ENCODE data around the gene ABHD5.
A peak's percentile ranks its signal among the peaks of the same experiment; 100 is the strongest.

ABHD5 gene

DNA sequence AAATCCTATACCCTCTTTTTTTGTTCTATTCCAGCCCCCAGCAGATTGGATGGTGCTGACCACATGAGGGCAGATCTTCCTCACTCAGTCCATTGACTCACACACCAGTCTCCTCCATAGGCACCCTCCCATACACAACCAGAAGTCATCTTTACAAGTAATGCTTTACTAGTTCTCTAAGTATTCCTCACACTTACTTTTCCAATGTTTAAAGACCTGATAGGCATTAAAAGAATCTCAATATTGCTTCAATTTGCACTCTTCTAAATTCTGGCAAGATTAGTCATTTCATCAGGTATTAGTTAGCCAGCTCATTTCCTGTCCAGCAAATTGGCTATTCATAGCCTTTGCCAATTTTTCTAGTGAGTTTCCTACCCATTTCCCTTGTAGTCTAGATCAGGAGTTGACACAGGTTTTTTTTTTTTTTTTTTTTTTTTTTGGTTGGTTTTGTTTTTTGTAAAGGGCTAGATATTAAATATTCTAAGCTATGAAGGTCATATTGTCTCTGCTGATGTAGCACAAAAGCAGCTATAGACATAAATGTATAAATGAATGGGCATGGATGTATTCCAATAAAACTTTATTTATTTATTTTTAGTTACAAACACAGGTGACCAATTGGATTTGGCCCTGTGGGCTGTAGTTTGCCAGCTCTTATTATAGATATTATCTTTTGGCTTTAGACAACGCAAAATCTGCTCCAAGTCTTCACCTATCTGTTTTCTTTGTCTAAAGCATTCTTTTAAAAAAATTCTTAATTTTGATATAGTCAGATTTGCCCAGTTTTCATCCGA is 76.1 kb downstream of the ABHD5 start:
- DNase-seq: no peak
- TF ChIP-seq, protein P1, sequence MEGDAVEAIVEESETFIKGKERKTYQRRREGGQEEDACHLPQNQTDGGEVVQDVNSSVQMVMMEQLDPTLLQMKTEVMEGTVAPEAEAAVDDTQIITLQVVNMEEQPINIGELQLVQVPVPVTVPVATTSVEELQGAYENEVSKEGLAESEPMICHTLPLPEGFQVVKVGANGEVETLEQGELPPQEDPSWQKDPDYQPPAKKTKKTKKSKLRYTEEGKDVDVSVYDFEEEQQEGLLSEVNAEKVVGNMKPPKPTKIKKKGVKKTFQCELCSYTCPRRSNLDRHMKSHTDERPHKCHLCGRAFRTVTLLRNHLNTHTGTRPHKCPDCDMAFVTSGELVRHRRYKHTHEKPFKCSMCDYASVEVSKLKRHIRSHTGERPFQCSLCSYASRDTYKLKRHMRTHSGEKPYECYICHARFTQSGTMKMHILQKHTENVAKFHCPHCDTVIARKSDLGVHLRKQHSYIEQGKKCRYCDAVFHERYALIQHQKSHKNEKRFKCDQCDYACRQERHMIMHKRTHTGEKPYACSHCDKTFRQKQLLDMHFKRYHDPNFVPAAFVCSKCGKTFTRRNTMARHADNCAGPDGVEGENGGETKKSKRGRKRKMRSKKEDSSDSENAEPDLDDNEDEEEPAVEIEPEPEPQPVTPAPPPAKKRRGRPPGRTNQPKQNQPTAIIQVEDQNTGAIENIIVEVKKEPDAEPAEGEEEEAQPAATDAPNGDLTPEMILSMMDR (IDR thresholded peaks at IDR 0.05): no peak
- H3K36me3 Mint-ChIP-seq (ENCODE audit: low read depth): no peaks in the 10 kb centered on the region
- peaks cover 13% of the 10 kb centered on the region for H3K27me3 Mint-ChIP-seq (ENCODE audit: low read depth, poor library complexity)
- no peak overlapping the region for H3K27ac Mint-ChIP-seq
- H3K9me3 Mint-ChIP-seq: no peaks in the 10 kb centered on the region
- H3K4me3 Mint-ChIP-seq: no peak overlapping the region
- H3K4me1 Mint-ChIP-seq: peaks cover 26% of the 10 kb centered on the region

GRCh38 chr3:43768381-43768973 is 77.7 kb downstream of the ABHD5 start:
- DNase-seq: no peak
- Mint-ChIP-seq H3K27ac (no peak overlapping the region), H3K36me3 (ENCODE audit: low read depth) (no peaks in the 10 kb centered on the region), H3K4me3 (no peak overlapping the region), H3K27me3 (ENCODE audit: low read depth, poor library complexity) (peaks cover 13% of the 10 kb centered on the region), H3K4me1 (peaks cover 26% of the 10 kb centered on the region), H3K9me3 (no peaks in the 10 kb centered on the region)
- TF ChIP-seq, protein P1 (IDR thresholded peaks at IDR 0.05): no peak

GRCh38 chr3:43769097-43769884 is 78.6 kb downstream of the ABHD5 start:
- peaks cover 26% of the 10 kb centered on the region for H3K4me1 Mint-ChIP-seq
- TF ChIP-seq, protein P1 (IDR thresholded peaks at IDR 0.05): peak; percentile 94
- H3K36me3 Mint-ChIP-seq (ENCODE audit: low read depth): no peaks in the 10 kb centered on the region
- H3K9me3 Mint-ChIP-seq: no peaks in the 10 kb centered on the region
- peak; percentile 96 for DNase-seq
- peak overlapping the region; percentile 72 for H3K4me3 Mint-ChIP-seq
- H3K27me3 Mint-ChIP-seq (ENCODE audit: low read depth, poor library complexity): peaks cover 13% of the 10 kb centered on the region
- H3K27ac Mint-ChIP-seq: no peak overlapping the region

GRCh38 chr3:43769885-43770425 is 79.2 kb downstream of the ABHD5 start:
- no peaks in the 10 kb centered on the region for H3K9me3 Mint-ChIP-seq
- H3K27ac Mint-ChIP-seq: no peak overlapping the region
- TF ChIP-seq, protein P1 (IDR thresholded peaks at IDR 0.05): no peak
- H3K36me3 Mint-ChIP-seq (ENCODE audit: low read depth): no peaks in the 10 kb centered on the region
- H3K4me3 Mint-ChIP-seq: no peak overlapping the region
- no peak for DNase-seq
- H3K4me1 Mint-ChIP-seq: peaks cover 25% of the 10 kb centered on the region
- H3K27me3 Mint-ChIP-seq (ENCODE audit: low read depth, poor library complexity): peaks cover 13% of the 10 kb centered on the region

DNA sequence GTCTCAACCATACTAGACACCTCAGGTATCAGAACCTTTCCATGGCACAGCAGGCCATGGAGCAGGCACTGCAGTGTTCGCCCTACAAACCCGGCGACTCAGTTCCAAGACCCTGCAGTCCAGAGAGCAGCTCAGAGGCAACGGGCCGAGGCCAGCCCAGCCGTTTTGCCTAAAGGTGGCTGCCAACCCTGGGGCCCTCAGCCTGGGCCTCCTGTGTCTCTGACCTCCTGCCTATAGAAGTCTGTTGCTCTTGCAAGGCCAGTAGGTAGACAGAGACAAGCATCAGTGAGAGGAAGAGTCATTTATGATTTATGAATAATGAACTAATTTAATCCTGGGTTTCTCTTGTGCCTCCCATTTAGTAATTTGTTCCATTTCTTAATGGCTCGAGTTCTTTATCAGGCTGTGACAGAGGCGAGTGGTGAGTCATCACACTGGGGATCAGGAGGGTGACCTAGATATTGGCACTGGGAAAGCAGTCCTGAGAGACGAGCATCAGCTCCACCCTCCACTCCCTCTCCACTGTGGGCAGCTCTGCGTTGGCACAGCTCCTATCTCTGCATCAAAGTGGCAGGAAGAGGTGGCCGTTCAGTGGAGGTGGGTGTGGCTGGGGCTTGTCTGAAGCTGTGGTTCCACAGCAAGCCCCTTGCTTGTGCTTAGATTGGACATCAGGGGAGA is 79.8 kb downstream of the ABHD5 start:
- no peaks in the 10 kb centered on the region for H3K9me3 Mint-ChIP-seq
- peaks cover 19% of the 10 kb centered on the region for H3K4me1 Mint-ChIP-seq
- TF ChIP-seq, protein P1 (IDR thresholded peaks at IDR 0.05): no peak
- no peak overlapping the region for H3K4me3 Mint-ChIP-seq
- H3K36me3 Mint-ChIP-seq (ENCODE audit: low read depth): no peaks in the 10 kb centered on the region
- H3K27me3 Mint-ChIP-seq (ENCODE audit: low read depth, poor library complexity): peaks cover 13% of the 10 kb centered on the region
- DNase-seq: no peak
- no peak overlapping the region for H3K27ac Mint-ChIP-seq
